Measurements from ENCODE around the gene SFT2D3. TPM values are rescaled to one million over a fixed set of nuclear protein-coding genes. Genes with fewer than 3 reads are reported as not detected.

SFT2D3 gene
- total RNA-seq, 1 donor: 5.8 TPM

DNA sequence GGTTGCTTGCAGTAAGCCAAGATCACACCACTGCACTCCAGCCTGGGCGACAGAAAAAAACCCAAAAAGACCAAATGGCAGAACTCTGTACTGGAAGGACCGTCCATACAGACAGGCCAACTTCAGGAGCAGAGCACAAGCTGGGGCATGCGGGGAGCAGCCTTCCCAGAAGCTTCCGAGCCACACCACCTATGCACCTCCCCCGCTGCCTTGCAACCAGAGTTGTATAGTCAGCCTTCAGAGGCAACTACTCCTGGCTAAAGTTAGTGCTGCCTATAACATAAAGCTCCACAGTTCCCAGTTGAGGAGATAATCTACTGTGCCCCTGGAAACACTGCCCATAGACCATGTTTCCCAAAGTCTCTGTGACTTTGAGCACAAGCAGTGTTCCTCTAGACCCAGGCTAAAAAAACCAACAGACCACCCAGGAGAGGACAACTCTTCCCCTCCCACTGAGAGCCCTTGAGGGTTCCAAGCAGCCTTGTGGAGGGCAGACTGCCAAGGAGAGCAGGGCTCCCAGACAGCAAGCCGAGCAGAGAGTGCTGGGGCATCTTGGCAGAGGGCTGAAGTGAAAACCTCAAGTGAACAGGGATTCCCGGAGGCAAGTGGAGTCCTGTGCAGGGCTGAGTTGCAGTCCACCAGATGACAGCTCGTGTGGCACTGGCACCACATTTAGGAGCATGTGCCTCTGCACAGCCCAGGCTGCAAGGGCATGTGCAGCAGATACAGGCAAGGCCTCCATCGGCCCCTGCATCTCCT lies 6.8 kb downstream of the SFT2D3 start:
- DNase-seq (ENCODE audit: insufficient read length, low spot score, missing footprints): peak; percentile 62
- Histone ChIP-seq H3K79me2 (ENCODE audit: insufficient read depth, low read length) (peaks cover 8% of the 10 kb centered on the region), H3K4me3 (ENCODE audit: insufficient read depth, low read length) (no peak overlapping the region), H2AFZ (ENCODE audit: low read length) (no peak overlapping the region), H3K27ac (ENCODE audit: low read depth, low read length) (no peak overlapping the region), H3K9me3 (ENCODE audit: low read depth, low read length) (no peaks in the 10 kb centered on the region), H3K27me3 (ENCODE audit: insufficient read depth, low read length) (no peaks in the 10 kb centered on the region), H3K36me3 (ENCODE audit: insufficient read depth, low read length) (peaks cover 25% of the 10 kb centered on the region), H3K4me1 (ENCODE audit: insufficient read depth, low read length) (no peaks in the 10 kb centered on the region), H4K20me1 (ENCODE audit: insufficient read depth, low read length) (no peaks in the 10 kb centered on the region), H3K4me2 (ENCODE audit: insufficient read depth, low read length) (no peak overlapping the region)
- TF ChIP-seq, protein P1, sequence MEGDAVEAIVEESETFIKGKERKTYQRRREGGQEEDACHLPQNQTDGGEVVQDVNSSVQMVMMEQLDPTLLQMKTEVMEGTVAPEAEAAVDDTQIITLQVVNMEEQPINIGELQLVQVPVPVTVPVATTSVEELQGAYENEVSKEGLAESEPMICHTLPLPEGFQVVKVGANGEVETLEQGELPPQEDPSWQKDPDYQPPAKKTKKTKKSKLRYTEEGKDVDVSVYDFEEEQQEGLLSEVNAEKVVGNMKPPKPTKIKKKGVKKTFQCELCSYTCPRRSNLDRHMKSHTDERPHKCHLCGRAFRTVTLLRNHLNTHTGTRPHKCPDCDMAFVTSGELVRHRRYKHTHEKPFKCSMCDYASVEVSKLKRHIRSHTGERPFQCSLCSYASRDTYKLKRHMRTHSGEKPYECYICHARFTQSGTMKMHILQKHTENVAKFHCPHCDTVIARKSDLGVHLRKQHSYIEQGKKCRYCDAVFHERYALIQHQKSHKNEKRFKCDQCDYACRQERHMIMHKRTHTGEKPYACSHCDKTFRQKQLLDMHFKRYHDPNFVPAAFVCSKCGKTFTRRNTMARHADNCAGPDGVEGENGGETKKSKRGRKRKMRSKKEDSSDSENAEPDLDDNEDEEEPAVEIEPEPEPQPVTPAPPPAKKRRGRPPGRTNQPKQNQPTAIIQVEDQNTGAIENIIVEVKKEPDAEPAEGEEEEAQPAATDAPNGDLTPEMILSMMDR (IDR thresholded peaks at IDR 0.05; ENCODE audit: extremely low read depth, low read depth, low read length): no peak

DNA sequence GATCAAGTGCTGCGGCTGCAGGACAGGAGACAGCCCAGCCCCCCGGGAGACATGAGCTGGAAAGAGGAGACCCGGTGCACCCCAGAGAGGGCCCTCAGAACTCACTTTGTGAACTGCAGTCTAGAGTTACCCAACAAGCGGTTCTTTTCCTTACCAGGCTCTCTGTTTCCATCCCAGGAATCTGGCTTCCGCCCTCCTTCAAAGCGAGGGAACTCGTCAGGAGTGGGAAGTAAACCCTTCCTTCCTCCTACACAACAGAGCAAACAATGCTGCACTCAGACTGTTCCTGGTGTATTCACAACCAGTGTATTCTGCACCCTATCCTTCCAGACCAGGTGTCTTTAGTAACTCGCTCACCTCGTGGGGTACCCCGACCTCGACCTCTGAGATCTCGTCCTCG lies 8.0 kb downstream of the SFT2D3 start:
- DNase-seq (ENCODE audit: insufficient read length, low spot score, missing footprints): no peak
- Histone ChIP-seq H3K27ac (ENCODE audit: low read depth, low read length) (no peak overlapping the region), H4K20me1 (ENCODE audit: insufficient read depth, low read length) (no peaks in the 10 kb centered on the region), H3K4me1 (ENCODE audit: insufficient read depth, low read length) (no peaks in the 10 kb centered on the region), H3K79me2 (ENCODE audit: insufficient read depth, low read length) (no peaks in the 10 kb centered on the region), H3K9me3 (ENCODE audit: low read depth, low read length) (no peaks in the 10 kb centered on the region), H3K4me2 (ENCODE audit: insufficient read depth, low read length) (no peak overlapping the region), H3K36me3 (ENCODE audit: insufficient read depth, low read length) (peaks cover 21% of the 10 kb centered on the region), H2AFZ (ENCODE audit: low read length) (no peak overlapping the region), H3K4me3 (ENCODE audit: insufficient read depth, low read length) (no peak overlapping the region), H3K27me3 (ENCODE audit: insufficient read depth, low read length) (no peaks in the 10 kb centered on the region)
- TF ChIP-seq, protein P1 (IDR thresholded peaks at IDR 0.05; ENCODE audit: extremely low read depth, low read depth, low read length): no peak

DNA sequence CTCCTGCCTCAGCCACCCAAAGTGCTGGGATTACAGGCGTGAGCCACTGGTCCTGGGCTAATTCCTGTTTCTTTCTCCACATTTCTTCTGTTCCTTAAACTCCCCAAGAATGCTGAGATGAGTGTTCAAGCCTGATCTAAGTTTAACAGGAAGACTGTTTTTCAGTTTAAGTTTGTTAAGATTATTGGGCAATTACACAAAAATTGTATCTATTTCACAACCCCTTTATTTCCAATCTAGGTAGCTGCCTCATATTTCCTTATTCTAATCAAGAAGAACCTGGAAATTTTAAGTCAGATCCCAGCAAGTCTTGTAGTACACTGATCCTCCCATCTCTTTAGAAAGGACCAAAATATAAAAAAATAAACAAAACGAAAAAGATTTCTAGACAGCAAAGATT lies 11.7 kb downstream of the SFT2D3 start:
- H3K9me3 ChIP-seq (ENCODE audit: low read depth, low read length): no peaks in the 10 kb centered on the region
- no peak overlapping the region for H3K4me3 ChIP-seq (ENCODE audit: insufficient read depth, low read length)
- no peaks in the 10 kb centered on the region for H3K4me1 ChIP-seq (ENCODE audit: insufficient read depth, low read length)
- H2AFZ ChIP-seq (ENCODE audit: low read length): no peak overlapping the region
- DNase-seq (ENCODE audit: insufficient read length, low spot score, missing footprints): no peak
- H3K79me2 ChIP-seq (ENCODE audit: insufficient read depth, low read length): no peaks in the 10 kb centered on the region
- H3K27ac ChIP-seq (ENCODE audit: low read depth, low read length): no peak overlapping the region
- no peak overlapping the region for H3K4me2 ChIP-seq (ENCODE audit: insufficient read depth, low read length)
- TF ChIP-seq, protein P1 (IDR thresholded peaks at IDR 0.05; ENCODE audit: extremely low read depth, low read depth, low read length): no peak
- H4K20me1 ChIP-seq (ENCODE audit: insufficient read depth, low read length): no peaks in the 10 kb centered on the region
- H3K27me3 ChIP-seq (ENCODE audit: insufficient read depth, low read length): no peaks in the 10 kb centered on the region
- peaks cover 21% of the 10 kb centered on the region for H3K36me3 ChIP-seq (ENCODE audit: insufficient read depth, low read length)

DNA sequence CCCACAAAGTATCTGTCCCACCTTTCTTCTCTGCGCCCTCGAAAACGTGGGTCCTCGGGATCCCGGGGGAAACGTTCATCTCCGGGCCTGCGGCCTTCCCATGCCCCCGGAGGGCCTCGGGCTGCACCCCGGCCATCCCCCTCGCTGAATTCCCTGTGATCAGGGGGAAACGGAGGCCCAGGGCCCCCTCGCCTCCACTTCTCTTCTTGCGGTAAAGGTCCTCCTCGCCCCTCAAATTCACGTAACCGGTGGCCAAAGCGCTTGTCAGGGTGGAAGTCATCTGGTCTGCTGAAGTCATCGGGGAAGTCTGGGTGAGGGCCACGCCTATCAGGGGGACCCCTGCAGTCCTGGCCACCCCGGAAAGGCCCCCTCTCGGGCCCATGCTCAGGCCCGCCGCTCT lies 12.3 kb downstream of the SFT2D3 start:
- TF ChIP-seq, protein P1 (IDR thresholded peaks at IDR 0.05; ENCODE audit: extremely low read depth, low read depth, low read length): no peak
- no peaks in the 10 kb centered on the region for H3K4me1 ChIP-seq (ENCODE audit: insufficient read depth, low read length)

More for the DNA sequence above, 12.3 kb downstream of the SFT2D3 start:
- no peak overlapping the region for H2AFZ ChIP-seq (ENCODE audit: low read length)
- DNase-seq (ENCODE audit: insufficient read length, low spot score, missing footprints): no peak
- H3K79me2 ChIP-seq (ENCODE audit: insufficient read depth, low read length): no peaks in the 10 kb centered on the region
- no peaks in the 10 kb centered on the region for H3K27me3 ChIP-seq (ENCODE audit: insufficient read depth, low read length)
- no peak overlapping the region for H3K4me2 ChIP-seq (ENCODE audit: insufficient read depth, low read length)
- H3K9me3 ChIP-seq (ENCODE audit: low read depth, low read length): no peaks in the 10 kb centered on the region
- peaks cover 22% of the 10 kb centered on the region for H3K36me3 ChIP-seq (ENCODE audit: insufficient read depth, low read length)
- no peaks in the 10 kb centered on the region for H4K20me1 ChIP-seq (ENCODE audit: insufficient read depth, low read length)
- no peak overlapping the region for H3K27ac ChIP-seq (ENCODE audit: low read depth, low read length)
- H3K4me3 ChIP-seq (ENCODE audit: insufficient read depth, low read length): no peak overlapping the region

Measured in osteoblast (primary cell).